ENCODE results near the gene TBX20.
"Not testable (repeated sequence)": the region's sequence is repeated elsewhere in the genome, so short reads cannot be mapped to it uniquely, and the experiment has no call there.

DNA sequence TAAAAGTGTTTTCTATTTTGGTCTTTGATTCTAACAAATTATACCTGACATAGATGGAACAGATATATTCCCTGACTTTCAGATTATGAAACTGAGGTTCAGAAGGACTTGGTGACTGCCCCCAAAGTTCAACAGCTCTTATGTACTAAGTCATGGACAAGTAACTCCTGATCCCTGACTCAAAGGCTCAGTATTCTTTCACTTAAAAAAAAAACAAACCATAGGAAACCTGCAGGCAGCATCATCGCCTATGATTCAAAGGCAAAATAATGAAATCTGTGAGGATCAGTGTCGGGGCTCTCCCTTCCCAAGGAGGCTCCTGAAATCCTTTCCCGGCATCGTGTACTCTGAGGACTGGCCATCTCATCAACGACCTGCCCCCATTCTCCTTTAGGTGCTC, 49.9 kb downstream of the TBX20 start:
- TF ChIP-seq, protein P1, sequence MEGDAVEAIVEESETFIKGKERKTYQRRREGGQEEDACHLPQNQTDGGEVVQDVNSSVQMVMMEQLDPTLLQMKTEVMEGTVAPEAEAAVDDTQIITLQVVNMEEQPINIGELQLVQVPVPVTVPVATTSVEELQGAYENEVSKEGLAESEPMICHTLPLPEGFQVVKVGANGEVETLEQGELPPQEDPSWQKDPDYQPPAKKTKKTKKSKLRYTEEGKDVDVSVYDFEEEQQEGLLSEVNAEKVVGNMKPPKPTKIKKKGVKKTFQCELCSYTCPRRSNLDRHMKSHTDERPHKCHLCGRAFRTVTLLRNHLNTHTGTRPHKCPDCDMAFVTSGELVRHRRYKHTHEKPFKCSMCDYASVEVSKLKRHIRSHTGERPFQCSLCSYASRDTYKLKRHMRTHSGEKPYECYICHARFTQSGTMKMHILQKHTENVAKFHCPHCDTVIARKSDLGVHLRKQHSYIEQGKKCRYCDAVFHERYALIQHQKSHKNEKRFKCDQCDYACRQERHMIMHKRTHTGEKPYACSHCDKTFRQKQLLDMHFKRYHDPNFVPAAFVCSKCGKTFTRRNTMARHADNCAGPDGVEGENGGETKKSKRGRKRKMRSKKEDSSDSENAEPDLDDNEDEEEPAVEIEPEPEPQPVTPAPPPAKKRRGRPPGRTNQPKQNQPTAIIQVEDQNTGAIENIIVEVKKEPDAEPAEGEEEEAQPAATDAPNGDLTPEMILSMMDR (IDR thresholded peaks at IDR 0.05), result not testable (repeated sequence)
- TF ChIP-seq POLR2A (IDR thresholded peaks at IDR 0.05), result not testable (repeated sequence)

Measured in vagina (tissue), 2 donors.